ENCODE data around the gene ADAP2. TPM values are rescaled to one million over a fixed set of nuclear protein-coding genes. Genes with fewer than 3 reads are reported as not detected.
"Not testable (repeated sequence)": the region's sequence is repeated elsewhere in the genome, so short reads cannot be mapped to it uniquely, and the experiment has no call there.

ADAP2 gene
- 21.7 TPM for total RNA-seq

GRCh38 chr17:30921544-30922196, at the start of gene ADAP2:
TSS of gene ADAP2 (plus strand) at chr17:30921945. CDS start at chr17:30922015, 70 bp downstream.
- DNase-seq (ENCODE audit: low spot score) = peak; percentile 56

DNA sequence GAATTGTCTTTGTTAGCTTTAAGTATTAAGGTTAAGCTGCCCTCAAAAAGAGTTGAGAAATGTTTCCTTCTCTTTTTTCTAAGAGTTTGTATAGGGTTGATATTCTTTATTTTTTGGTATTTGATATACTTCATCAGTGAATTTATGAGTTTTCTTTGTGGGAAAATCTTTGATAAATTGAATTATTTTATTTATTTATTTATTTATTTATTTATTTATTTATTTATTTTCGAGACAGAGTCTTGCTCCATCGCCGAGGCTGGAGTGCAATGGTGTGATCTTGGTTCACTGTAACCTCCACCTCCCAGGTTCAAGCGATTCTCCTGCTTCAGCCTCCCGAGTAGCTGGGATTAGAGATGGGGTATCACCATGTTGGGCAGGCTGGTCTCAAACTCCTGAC, 35.6 kb upstream of the ADAP2 start:
- DNase-seq (ENCODE audit: low spot score) = no peak

DNA sequence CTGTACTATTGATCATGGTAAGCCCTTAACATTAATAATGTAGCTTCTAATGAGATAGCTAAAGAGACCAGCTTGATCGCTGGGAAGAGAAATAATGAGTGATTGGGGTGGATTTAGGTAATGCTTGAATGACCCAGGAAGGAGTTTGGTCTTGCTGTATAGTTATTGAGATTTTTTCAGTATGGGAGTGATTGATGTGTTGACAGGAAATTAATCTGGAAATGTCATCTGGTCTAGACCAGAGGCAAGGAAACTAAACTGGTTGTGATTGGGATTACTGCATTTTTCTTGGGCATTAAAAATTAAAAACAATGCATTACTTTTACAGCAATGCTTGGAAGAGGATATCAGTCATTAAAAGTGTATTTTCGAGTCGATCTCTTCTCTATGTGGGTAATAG, 27.5 kb upstream of the ADAP2 start:
- no peak for DNase-seq (ENCODE audit: low spot score)

- DNase-seq (ENCODE audit: low spot score) = no peak
These were observed 24.4 kb upstream of the ADAP2 start for GRCh38 chr17:30897311-30897710.

DNA sequence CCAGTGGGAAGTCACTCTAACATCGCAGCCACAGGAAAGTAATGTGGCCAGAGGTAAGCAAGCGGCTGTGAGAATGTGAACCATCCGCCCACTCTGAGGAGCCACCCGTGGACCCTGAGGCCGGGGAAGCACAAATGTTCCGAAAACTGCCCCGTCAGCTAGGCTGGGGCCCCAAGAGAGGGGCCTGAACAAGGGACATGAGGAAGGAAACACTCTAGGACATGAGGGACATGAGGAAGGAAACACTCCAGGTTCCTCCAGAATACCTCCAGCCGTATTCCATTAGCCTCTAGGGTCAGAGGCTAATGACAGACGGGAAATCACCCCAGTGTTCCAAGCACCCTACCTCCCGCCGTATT, 16.0 kb upstream of the ADAP2 start:
- DNase-seq (ENCODE audit: low spot score) = no peak

DNA sequence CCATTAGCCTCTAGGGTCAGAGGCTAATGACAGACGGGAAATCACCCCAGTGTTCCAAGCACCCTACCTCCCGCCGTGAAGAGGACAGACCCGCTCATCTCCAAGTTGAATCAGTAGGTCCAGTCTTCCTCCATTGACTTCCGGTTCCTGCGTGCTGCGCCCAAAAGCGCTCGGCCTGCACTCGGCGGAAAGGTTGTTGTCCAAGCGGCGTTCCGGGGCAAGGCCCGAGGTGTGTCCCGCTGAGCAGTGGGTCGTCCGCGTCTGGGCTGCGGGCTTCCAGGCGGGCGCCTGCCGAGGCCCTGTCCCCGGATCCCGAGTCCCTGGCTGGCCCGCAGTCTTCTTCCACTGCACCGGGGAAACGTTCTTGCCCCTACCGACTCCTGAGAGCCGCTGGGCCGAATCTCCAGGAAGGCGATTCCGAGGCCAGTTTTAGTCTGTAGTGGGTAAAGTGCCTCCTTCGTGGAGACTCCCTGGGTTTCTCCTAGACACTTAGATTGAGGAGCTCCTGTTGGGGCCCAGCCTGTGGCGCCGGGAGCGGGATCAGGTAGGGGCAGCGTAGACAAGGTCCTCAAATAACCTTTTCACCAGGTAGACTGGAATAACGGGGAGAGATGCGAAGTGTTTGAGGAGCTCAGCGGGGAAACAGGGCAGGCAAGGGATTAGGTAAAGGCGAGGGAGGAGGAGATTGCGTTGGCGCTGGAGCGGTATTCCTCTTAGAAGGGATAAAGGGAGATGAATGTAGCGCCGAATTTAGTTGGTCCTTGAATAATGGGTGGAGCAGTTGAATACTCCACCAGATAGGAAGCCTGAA, 15.4 kb upstream of the ADAP2 start, which contains the start of gene TEFM:
Gene TEFM, minus strand, starts transcription at position 138 of the 811 bp plus-strand sequence. Its CDS starts 40 bp downstream, at position 98.
- peak; percentile 89 for DNase-seq (ENCODE audit: low spot score)

DNA sequence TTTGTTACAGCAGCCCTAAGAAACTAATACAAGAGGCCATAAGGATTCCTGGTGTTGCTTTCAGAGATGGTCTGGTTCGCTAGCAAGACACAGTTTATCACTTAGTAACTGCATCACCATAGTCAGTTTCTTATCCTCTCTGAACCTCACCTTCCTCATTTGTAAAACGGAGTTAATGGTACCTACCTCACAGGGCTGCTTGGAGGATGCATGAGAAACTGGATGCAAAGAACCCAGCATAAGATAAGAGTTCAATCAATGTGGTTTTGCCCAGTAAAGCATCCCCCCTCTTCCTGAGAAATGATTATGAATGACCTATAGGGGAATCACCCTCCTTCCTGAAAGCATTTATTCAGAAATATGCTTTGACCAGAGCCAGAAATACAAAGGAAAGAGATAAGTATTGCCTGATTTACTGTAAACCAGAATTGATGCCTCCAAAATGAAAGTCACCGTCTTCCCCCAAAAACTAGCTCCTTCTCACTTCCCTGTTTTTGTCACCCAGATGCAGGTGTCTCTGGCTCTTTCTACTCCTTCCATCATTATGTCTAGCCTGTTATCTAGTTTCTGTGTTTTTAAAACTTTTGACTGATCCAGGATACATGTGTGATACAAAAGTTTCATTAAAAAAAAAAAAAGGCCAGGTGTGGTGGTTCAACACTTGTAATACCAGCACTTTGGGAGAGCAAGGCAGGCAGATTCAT, 12.9 kb upstream of the ADAP2 start:
- DNase-seq (ENCODE audit: low spot score) = no peak

- DNase-seq (ENCODE audit: low spot score) = not testable (repeated sequence)
These were observed 11.6 kb upstream of the ADAP2 start for GRCh38 chr17:30910151-30910550.

DNA sequence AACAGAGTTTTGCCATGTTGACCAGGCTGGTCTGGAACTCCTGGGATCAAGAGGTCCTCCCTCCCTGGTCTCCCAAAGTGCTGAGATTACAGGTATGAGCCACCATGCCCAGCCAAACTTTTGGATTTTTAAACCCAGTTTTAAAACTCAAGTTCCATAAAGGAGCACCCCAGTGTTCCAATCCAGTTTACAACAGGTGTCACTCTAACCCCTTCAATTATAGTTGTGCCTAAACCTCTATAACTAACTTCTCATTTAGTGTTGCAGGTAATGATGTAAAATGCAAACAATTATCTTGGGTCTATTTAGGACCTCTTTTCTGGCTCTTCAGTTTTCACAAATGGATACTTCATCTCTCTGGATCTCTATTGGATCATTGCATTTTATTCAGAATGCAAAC, 7.8 kb upstream of the ADAP2 start:
- DNase-seq (ENCODE audit: low spot score) = no peak

DNA sequence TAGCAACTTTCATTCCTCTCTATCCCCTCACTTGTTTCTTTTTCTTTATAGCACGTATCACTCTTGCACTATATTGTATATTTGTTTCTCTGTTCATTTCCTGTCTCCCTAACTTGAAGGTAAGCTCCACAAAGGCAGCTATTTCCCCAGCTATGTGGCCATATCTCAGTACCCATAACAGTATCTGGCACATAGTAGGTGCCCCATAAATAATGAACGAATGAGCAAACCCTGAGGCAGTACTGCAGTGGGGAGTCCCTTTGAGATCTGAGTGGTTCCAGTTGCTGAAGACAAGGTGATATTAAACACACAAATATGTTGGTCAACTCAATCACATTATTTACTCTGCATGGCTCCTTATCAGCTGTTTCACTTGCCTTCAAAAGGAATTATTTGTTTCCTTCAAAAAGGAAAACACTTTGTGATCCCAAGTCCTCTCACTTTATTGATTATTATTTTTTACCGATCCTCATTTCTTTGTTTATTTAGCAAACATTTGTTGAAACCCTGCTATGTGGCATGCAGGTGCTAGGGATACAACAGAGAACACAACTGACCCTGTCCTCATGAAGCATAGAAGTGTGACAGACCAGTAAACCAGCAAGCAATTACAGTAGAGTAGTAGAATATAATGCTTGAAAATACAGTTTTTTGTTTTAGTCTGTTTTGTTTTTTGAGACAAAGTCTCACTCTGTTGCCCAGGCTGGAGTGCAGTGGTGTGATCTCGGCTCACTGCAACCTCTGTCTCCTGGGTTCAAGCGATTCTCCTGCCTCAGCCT, 5.7 kb upstream of the ADAP2 start:
- DNase-seq (ENCODE audit: low spot score) = no peak

GRCh38 chr17:30917050-30917449, 4.7 kb upstream of the ADAP2 start:
- DNase-seq (ENCODE audit: low spot score) = no peak

GRCh38 chr17:30920282-30920681, 1.5 kb upstream of the ADAP2 start:
- no peak for DNase-seq (ENCODE audit: low spot score)

DNA sequence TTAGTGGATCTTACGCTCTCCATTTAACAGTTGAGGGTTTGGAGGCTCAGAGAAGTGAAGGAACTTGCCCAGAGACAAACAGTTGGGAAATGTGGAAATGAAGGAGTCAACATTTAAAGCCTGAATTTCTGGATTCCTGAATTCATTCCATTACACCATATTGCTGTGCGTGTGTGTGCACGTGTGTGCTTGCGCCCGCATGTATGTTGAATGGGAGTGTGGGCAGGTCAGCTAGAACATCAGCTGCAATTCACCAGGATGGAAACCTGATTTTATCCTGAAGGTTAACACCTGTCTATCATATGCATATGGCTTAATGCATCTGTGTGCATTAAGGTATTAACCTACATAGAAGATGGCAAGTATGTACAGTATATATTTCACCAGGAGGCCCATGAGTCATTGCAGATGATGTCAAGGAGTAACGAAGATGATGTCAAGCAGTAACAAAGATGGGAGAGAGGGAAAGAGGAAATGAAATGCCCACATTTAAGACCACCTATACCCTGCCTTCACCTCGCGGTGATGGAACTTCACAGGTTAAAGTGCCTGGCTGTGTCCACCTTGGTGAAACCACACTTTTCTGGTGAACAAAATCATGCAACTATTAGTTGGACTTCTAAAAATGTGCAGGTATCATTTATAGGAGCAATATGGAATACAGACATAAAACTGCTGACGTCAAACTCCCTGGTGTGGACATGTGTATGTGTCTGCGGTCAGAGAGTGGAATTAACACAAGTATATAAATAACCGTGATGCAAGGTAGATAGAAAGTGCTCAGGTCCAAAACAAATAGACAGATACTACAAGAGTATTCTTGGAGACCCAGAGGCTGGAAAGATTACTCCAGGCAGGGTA, 832 bp upstream of the ADAP2 start:
- DNase-seq (ENCODE audit: low spot score) = no peak

GRCh38 chr17:30922235-30923030, 688 bp downstream of the ADAP2 start:
- DNase-seq (ENCODE audit: low spot score) = no peak

DNA sequence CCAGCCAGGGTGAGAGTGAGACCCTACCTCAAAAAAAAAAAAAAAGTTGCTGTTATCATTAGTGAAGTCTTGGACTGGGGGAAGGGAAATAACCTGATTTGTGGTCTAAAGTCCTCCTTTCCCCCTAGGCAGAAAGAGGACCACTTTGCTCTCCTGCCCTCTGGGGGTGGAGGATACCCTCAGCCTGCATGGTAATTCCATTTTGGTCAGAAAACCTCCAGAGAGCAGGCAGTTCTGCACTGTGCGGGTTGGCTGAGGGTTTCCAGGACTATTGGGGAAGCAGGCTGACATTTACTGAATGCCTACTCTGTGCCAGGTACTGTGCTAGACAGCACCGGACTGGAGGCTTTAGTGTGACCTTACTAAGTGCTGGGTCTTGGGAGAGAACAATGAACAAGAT, 2.6 kb downstream of the ADAP2 start:
- DNase-seq (ENCODE audit: low spot score) = no peak

GRCh38 chr17:30926516-30926915, 4.8 kb downstream of the ADAP2 start:
- no peak for DNase-seq (ENCODE audit: low spot score)

GRCh38 chr17:30927756-30928155, 6.0 kb downstream of the ADAP2 start:
- no peak for DNase-seq (ENCODE audit: low spot score)

DNA sequence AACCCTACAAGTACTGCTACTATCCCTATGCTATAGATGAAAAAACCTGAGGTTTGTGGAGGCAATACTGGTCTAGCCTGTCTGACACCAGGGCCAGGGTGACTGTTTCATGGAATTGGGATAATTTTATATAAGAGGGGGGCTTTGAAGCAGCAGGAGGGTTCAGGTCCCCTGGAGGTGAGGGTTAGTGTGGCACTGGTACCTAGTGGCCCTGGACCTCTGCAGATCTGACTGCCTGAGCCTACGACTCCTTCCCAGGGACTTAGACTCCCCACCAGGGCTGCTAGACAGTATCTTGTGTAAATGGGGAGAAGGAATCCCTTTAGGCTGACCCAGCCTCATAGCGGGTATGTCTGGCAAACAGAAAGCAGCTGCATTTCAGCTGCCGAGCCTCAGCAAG, 6.8 kb downstream of the ADAP2 start:
- DNase-seq (ENCODE audit: low spot score) = no peak

- no peak for DNase-seq (ENCODE audit: low spot score)
These were observed 7.4 kb downstream of the ADAP2 start for GRCh38 chr17:30929081-30929633.

DNA sequence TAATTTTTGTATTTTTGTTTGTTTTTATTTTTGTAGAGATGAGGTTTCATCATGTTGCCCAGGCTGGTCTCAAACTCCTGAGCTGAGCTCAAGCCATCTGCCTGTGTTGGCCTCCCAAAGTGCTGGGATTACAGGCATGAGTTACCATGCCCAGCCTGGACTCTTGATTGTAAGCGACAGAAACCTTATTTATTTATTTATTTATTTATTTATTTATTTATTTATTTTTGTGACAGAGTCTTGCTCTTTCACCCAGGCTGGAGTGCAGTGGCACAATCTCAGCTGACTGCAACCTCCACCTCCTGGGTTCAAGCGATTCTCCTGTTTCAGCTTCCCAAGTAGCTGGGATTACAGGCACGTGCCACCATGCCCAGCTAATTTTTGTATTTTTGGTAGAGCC, 8.1 kb downstream of the ADAP2 start:
- not testable (repeated sequence) for DNase-seq (ENCODE audit: low spot score)

All from mucosa of gallbladder (tissue), 1 donor.